GM18867 (cell line): ENCODE measurements around the gene ZNF775.

Experiments used
- ATAC-seq: cut with Tn5 transposase; IDR thresholded peaks from one replicate; pipeline ENCODE4 v1.9.1; 2021; ENCODE audit warnings: mild to moderate bottlenecking, moderate library complexity; ENCODE audit not compliant: unreplicated experiment

ZNF775 gene

DNA sequence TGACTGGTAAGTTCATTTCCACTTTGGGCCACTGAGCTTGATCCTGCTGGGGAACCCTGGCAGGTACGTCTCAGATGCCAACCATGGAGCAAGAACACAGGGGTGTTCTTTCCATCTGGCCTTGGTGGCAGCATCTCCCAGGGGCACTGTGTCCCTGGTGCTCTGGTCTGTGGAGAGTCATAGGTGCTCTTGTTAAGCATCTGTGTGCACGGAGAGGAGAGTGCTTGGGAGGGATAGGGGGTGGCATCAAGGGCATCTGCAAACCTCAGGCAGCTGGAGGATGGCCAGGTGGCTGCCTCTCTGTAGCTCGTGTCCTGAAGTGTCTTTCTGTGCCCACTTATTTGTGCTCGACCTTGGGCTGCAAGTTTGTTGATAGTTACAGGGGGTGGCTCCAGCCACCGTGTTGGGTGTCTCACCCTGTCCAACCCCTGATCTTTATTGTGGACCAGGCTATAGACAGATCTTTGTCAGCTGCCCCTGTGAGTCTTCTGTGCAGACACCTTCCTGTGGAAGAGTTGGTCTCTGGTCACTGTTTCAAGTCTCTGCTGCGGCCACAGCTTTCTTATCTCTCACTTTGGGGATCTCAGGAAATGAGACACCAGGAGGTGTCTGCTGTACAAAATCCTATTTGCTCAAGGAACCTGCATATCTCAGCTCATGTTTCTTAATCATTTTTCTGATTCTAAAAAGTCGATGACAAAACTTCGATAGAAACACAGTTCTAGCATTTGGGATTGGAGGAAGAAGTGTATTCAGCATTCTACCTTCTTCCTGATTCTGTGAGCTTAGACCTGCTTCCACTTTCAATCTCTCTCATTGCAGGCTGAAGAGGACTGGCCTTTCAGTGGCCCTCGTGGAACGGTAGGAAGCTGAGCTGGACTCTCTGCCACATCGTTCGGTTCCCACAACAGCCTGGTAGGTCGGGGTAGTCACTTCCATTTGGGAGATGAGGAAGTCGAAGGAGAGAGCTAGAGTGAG, 54.1 kb downstream of the ZNF775 start:
- ATAC-seq: peak; percentile 33

DNA sequence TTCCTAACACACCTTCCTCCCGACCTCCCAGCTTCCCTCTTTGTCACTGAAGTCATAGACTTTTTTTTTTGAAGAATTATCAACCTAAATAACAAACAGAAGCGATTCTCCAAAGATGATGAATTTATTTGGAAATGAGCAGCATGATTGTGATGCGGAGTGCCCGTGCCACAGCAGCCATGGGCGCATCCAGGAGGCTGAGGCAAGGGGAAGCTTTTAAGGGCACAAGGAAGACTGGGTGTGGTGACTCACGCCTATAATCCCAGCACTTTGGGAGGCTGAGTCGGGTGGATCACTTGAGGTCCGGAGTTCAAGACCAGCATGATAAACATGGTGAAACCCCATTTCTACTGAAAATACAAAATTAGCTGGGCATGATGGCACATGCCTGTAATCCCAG, 55.1 kb downstream of the ZNF775 start:
- no peak for ATAC-seq

DNA sequence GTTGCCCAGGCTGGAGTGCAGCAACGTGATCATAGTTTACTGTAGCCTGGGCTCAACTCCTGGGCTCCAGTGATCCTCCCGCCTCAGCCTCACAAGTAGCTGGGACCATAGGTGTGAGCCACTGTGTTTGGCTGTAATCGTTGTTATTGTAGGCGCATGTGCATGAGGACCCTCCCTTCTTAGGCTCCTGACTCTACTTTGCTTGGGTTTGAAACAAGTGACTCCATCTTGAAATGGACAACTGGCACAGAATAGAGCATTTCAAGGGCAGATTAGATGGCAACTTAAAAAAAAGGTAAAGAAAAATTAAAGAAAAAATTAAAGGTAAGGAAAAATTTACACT, 55.9 kb downstream of the ZNF775 start:
- ATAC-seq: peak; percentile 3

DNA sequence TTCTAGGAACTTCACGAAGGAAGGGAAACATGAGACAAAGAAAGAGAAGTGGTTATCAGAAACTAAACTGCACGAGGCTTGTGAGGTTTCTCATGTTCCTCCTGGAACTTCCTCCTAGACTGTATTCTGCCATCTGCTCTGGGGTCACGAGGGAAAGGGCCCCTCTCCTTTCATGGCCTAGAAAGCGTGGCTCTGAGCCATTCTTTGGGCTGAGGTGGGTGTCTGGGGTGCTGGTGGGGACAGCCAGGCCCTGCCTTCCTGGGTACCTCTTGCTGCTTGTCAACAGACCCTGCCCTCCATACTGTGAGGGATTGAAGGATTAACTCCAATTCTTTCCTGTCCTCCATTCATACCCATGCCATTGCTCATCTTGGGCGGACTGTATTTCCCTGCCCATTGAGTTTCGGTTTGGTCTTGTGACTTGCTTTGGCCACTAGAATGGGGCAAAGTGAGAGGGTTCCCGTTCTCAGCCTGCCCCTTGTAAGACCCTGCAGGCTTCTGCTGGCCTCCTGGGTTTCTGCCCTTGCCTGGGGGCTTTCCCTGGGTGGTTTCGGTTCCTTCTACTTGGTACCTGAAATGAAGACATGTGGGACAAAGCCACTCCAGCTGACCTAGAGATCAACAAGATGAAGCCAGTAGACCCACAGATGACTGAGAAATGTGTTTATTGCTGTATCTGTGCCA, 56.4 kb downstream of the ZNF775 start:
- ATAC-seq: peak; percentile 88

DNA sequence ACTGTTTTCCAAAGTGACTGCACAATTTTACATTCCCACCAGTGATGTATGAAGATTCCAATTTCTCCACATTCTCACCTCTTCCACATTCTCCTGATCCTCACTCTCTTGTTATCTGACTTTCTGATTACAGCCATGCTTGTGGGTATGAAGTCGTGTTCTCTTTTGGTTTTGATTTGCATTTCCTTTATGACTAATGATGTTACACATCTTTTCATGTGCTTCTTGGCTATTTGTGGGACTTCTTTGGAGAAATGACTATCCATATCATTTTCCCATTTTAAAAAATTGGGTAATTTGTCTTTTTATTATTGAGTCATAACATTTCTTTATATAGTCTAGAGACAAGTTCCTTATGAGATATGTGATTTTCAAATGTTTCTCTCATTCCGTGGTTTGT, 60.8 kb downstream of the ZNF775 start:
- ATAC-seq: no peak

DNA sequence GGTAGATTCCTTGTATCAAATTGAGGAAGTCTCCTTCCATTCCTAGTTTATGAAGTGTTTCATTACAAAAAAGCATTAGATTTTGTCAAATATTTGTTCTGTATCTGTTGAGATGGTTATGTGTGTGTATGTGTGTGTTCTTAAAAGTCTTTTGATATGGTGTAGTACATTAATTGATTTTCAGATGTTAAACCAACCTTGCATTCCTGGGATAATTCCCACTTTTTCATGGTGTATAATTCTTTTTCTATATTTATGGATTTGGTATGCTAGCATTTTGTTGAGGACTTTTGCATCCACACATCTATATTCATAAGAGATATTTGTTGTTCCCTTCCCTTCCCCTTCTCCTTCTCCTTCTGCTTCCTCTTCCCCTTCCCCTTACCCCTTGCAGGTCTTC, 62.4 kb downstream of the ZNF775 start:
- no peak for ATAC-seq

DNA sequence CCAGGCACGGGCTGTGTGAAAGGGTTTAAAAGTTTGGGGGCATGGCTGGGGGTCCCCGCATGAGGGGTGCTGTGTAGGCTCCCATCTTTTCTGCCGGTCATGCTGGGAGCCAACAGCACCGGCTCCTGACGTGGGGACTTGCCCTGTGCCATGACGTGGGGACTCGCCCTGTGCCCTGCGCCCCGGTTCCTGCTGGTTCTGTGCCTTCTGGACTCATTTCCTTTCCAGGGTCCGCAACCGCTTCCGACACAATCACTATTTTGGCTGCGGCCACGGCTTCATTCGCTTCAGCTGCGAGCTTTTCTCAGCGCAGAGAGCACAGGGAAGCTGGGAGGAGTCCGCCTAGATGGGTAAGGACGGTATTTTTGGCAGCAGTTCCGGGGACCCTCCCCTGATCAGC, 63.7 kb downstream of the ZNF775 start:
- no peak for ATAC-seq

DNA sequence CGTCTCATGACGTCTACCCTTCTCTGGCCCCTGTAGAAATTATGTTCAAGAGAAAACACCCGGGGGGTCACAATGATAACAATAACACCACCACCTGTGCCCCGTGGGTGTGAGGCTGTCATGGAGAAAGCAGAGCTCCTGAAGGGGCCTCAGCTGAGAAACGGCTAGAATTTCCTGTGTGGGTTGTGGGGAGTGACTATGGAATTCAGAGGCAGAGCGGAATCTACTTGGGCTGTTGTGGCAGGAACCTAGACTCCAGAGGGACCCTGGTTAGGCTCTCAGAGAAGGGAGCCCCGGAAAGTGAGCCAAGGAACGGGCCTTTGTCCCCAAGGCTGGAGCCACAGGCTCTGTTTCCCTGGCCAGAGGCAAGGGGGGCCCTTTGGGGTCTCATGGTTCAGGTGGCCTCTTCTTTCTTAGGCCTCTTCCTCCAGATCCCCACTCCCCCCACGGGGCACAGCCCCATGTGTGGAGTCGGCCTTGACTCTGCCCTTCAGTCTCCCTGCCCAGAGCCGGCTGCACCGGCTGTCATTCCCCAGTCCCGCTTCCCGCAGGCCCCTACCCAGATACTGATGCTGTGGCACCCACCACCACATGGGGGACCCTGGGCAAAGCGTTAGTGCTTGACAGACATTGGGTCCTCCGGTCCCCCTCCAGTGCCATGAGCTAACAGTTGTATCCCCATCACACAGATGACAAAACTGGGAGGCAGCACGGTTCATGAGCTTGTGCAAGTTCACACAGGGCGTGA, 64.8 kb downstream of the ZNF775 start:
- no peak for ATAC-seq

DNA sequence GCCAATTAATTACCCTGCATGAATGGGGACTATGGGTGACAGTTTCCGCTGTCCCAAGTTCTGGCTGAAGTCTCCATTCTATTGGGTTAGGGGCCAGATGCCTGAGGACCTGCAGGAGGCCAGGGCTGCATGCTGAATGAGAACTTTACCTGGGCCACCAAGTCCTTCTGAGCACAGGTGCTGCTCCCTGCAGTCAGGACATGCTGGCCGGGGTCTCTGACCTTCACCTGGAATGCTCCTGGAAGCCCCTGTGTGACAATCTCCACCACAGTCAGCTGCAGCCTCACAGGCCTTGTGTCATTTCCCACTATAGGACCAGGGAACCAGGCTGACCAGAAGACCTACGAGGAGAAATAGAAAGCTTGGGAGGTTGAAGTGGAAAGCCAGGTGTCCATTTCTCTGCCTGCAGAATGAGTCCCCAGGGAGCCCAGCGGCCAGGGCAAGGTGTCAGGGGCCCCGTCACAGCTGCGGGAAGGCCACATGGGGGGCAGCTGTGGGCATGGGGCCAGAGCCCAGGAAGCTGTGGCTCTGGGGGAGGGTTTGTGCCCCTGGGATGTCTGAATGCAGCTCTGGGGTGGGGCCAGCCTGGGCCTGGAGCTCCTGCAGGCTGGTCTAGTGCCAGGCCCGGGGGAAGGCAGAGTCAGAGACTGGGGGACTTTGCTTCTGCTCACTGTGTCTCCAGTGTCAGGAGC, 65.7 kb downstream of the ZNF775 start:
- ATAC-seq: no peak

DNA sequence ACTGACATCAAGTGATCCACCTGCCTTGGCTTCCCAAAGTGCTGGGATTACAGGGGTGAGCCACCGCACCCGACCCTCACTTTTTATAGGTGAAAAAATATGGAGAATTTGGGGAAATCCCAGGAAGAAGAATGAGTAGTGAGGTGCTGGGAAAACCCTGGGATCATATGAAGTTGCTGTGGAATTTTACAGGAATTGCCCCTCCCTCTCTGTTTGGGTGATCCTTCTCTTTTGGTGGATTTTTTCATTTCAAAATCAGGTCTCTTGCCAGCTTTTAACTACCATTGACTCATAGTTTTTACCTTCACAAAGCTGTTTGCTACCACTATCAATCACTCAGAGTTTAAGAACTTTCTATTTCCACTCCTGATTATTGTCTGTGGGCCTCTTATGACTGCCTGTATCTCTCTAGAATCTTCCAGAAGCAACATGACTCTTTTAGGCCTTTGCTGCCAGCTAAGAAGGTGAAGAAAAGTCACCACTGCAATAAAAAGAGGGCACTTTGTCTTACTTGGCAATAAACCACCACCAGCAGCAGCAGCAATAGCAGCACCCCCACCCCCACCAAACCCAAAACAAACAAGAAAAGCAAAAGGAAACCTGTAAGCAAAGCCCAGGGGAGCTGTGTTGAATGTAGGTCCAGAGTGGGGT, 67.3 kb downstream of the ZNF775 start:
- ATAC-seq: no peak
